ENCODE measurements around the gene TOB2. TPM values are rescaled to one million over a fixed set of nuclear protein-coding genes. Genes with fewer than 3 reads are reported as not detected.

Gene TOB2
- total RNA-seq: 10 to 100 TPM; 31.5 to 45.9 (median 37.9) TPM

DNA sequence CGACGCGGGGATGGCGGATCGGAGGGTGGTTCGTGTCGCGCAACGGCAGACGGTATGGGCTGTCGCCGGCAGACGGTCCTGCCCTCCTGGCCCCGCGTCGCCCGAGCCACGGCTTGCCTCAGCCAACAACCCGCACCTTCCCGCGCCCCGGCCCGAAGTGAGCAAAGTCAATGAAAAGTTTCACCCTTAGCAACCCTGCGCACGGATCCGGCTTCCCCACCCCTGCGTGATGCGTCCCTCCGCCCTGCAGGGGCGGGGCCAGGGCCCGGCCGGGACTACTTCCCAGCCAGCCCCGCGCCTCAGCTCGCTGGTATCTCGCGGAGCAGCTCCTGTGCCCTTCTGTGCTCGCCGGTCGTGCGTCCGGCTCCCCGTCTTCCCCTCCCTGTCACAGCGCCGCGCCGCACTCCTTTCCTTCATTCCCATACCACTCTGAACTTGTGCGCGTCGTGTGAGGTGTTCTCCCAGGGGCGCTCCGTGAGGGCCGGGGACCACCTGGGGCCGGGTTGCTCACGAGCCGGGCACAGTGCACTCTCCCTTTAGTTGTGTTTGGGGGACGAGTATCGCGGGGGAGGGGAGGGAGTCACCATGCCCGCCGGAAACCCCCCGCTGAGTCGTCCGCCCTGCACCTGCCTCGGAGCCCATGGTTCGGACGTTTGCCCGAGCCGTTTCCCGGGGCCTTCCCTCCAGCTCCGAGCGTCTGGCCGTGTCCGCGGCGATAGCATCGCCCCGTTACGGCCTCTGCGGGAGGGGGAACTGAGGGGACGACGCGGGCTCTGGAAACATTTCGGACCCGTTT lies at the start of gene TOB2:
TSS of gene TOB2 (minus strand) at position 163 of the 796 bp plus-strand sequence. CDS start 9,456 bp downstream, outside the sequence.
- intact Hi-C loops (cut with DNase I; ENCODE audit: low total_unique reads): no loop called here
- H3K4me3 ChIP-seq (ENCODE audit: low read depth, poor library complexity, severe bottlenecking): peak within 1 kb of the TSS; percentile 97
- WGBS, 2 donors: 1% methylated on average over 52 to 67 of the region's 85 CpGs
- peak; percentile 93 to 99 for DNase-seq (ENCODE audit: low spot score in 2 of 2)
- peak in 1 of 2 donors; percentile 86 for TF ChIP-seq POLR2A (IDR thresholded peaks at IDR 0.05)
- TF ChIP-seq, protein P1, sequence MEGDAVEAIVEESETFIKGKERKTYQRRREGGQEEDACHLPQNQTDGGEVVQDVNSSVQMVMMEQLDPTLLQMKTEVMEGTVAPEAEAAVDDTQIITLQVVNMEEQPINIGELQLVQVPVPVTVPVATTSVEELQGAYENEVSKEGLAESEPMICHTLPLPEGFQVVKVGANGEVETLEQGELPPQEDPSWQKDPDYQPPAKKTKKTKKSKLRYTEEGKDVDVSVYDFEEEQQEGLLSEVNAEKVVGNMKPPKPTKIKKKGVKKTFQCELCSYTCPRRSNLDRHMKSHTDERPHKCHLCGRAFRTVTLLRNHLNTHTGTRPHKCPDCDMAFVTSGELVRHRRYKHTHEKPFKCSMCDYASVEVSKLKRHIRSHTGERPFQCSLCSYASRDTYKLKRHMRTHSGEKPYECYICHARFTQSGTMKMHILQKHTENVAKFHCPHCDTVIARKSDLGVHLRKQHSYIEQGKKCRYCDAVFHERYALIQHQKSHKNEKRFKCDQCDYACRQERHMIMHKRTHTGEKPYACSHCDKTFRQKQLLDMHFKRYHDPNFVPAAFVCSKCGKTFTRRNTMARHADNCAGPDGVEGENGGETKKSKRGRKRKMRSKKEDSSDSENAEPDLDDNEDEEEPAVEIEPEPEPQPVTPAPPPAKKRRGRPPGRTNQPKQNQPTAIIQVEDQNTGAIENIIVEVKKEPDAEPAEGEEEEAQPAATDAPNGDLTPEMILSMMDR (IDR thresholded peaks at IDR 0.05): no peak

GRCh38 chr22:41491374-41492100 lies 44.9 kb upstream of the TOB2 start:
- 53 to 79% methylated on average over 5 of the region's 5 CpGs for WGBS, 2 donors
- no peak for DNase-seq (ENCODE audit: low spot score in 2 of 2)
- TF ChIP-seq, protein P1 (IDR thresholded peaks at IDR 0.05): no peak
- no peak for TF ChIP-seq POLR2A (IDR thresholded peaks at IDR 0.05)
- H3K4me3 ChIP-seq (ENCODE audit: low read depth, poor library complexity, severe bottlenecking): no peak overlapping the region
- intact Hi-C loops (cut with DNase I; ENCODE audit: low total_unique reads): no loop called here

GRCh38 chr22:41488596-41489385 lies 42.2 kb upstream of the TOB2 start:
- no peak overlapping the region for H3K4me3 ChIP-seq (ENCODE audit: low read depth, poor library complexity, severe bottlenecking)
- intact Hi-C loops (cut with DNase I; ENCODE audit: low total_unique reads): no loop called here
- no peak for TF ChIP-seq POLR2A (IDR thresholded peaks at IDR 0.05)
- TF ChIP-seq, protein P1 (IDR thresholded peaks at IDR 0.05): no peak
- WGBS, 2 donors: 75 to 79% methylated on average over 3 of the region's 3 CpGs
- DNase-seq (ENCODE audit: low spot score in 2 of 2): no peak

DNA sequence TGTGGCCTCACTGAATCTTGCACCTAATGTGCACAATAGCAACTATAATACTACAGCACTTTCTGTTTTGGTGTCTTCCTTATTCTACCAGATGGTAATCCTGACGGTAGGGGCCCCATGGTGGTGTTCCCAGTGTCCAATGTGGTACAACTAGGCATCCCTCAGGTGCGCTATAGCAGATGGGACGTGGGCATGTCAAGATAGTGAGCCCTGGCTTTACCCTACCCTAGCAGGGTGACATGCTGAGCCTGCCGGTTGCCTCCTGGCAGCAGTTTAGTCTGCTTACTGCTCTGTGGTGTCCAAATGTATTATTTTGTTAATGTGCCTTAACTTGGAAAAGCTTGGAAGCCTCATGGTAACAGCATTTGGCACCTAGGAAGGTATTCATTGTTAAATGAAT lies 41.5 kb upstream of the TOB2 start:
- WGBS, 2 donors: 59 to 79% methylated on average over 4 of the region's 4 CpGs
- H3K4me3 ChIP-seq (ENCODE audit: low read depth, poor library complexity, severe bottlenecking): no peak overlapping the region
- intact Hi-C loops (cut with DNase I; ENCODE audit: low total_unique reads): no loop called here
- DNase-seq (ENCODE audit: low spot score in 2 of 2): no peak
- TF ChIP-seq, protein P1 (IDR thresholded peaks at IDR 0.05): no peak
- no peak for TF ChIP-seq POLR2A (IDR thresholded peaks at IDR 0.05)

- intact Hi-C loops (cut with DNase I; ENCODE audit: low total_unique reads): no loop called here
- TF ChIP-seq POLR2A (IDR thresholded peaks at IDR 0.05): no peak
- TF ChIP-seq, protein P1 (IDR thresholded peaks at IDR 0.05): no peak
- no peak overlapping the region for H3K4me3 ChIP-seq (ENCODE audit: low read depth, poor library complexity, severe bottlenecking)
- 69 to 78% methylated on average over 8 of the region's 8 CpGs for WGBS, 2 donors
- no peak for DNase-seq (ENCODE audit: low spot score in 2 of 2)
Observed at GRCh38 chr22:41487037-41487935, 40.7 kb upstream of the TOB2 start.
